Measurements from ENCODE around the gene ZNF697. TPM values are rescaled to one million over a fixed set of nuclear protein-coding genes. Genes with fewer than 3 reads are reported as not detected.

Gene ZNF697
- total RNA-seq, 1 experiment from 2014 or later: 17.4 TPM

DNA sequence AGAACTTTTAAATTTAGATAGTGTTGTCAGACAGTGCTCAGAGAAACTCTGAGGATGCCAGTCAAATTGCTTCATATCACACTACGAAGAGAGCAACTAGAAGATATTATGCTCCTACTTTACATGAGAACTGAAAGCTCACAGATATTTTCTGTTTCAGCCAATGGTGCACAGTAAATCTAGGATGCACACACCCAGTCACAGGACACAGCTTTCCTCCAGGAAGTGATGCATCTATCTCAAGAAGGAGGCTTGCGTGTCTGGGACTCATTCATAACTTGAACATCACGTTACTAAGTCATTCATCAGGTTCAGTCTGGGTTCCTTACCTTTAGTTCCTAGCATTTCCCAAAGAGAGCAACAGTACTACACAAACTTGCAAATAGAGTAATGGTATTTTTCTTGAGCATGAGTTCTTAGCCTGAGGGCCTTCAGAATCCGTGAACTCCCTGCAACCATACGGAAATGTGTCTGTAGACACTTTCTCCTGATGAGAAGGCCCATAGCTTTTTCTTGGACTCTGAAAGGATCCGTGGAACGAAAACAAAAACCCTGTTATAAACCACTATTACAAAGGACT is 12.2 kb downstream of the ZNF697 start:
- no peak overlapping the region for H2BK12ac ChIP-seq (ENCODE audit: insufficient read length, low read depth, low read length)
- H3K4me1 Mint-ChIP-seq: peaks cover 17 to 19% of the 10 kb centered on the region in 2 experiments
- H3K27me3 ChIP-seq (ENCODE audit: insufficient read depth, low read length): no peaks in the 10 kb centered on the region
- H3T11ph ChIP-seq (ENCODE audit: low read length): no peak overlapping the region
- peaks cover 8% of the 10 kb centered on the region; the same call in 1 of the 2 replicates for H3K4me1 ChIP-seq (ENCODE audit: insufficient read depth, low read length)
- H2AK5ac ChIP-seq (ENCODE audit: insufficient read length, low read length): no peak overlapping the region
- no peak overlapping the region for H2BK15ac ChIP-seq (ENCODE audit: low read depth, low read length)
- H3K36me3 Mint-ChIP-seq (ENCODE audit: insufficient read depth in 1 of 3, low read depth in 3 of 3): peaks cover 0 to 2% (median 0%) of the 10 kb centered on the region in 3 experiments; a peak in 1 of 7 replicates
- no peak overlapping the region for H3K18ac ChIP-seq (ENCODE audit: insufficient read length, low read depth, low read length)
- no peak for DNase-seq
- H2AFZ ChIP-seq (ENCODE audit: low read length): no peak overlapping the region
- H2BK5ac ChIP-seq (ENCODE audit: insufficient read length, low read length): no peak overlapping the region
- peaks cover 6% of the 10 kb centered on the region; the same call in 1 of the 2 replicates for H3K79me2 ChIP-seq (ENCODE audit: insufficient read depth, low read length)
- no peaks in the 10 kb centered on the region for H3K79me1 ChIP-seq (ENCODE audit: insufficient read depth, low read depth, low read length, poor library complexity, severe bottlenecking)
- no peak overlapping the region for H3K56ac ChIP-seq (ENCODE audit: insufficient read length, low read depth, low read length)
- no peak overlapping the region for H4K5ac ChIP-seq (ENCODE audit: insufficient read length, low read depth, low read length)
- no peaks in the 10 kb centered on the region for H3K9me3 ChIP-seq (ENCODE audit: control insufficient read depth, low read depth, low read length)
- no peak overlapping the region for H4K8ac ChIP-seq (replicated peaks; ENCODE audit: insufficient read length, low read depth, low read length)
- no peak overlapping the region for H3K4me3 Mint-ChIP-seq
- no peak overlapping the region for H3K9ac ChIP-seq (ENCODE audit: extremely low read depth, insufficient read length, low read length)
- H3K23ac ChIP-seq (ENCODE audit: insufficient read length, low read depth, low read length): no peak overlapping the region
- peaks cover 2% of the 10 kb centered on the region for H4K20me1 ChIP-seq (ENCODE audit: control insufficient read depth, insufficient read depth, insufficient read length)
- no peak overlapping the region for H3K27ac Mint-ChIP-seq
- no peaks in the 10 kb centered on the region for H3K9me3 Mint-ChIP-seq
- no peaks in the 10 kb centered on the region for H3K23me2 ChIP-seq (ENCODE audit: insufficient read length, low read depth, low read length, poor library complexity, severe bottlenecking)
- WGBS (ENCODE audit: extremely low coverage, insufficient read length, low lambda C conversion rate): no CpG with 5 or more reads among the region's 7 CpGs
- no peak overlapping the region for H2BK20ac ChIP-seq (ENCODE audit: low read depth, low read length, poor library complexity, severe bottlenecking)
- TF ChIP-seq CTCF (conservative IDR thresholded peaks at IDR 0.05): no peak
- no peak overlapping the region for H4K91ac ChIP-seq (ENCODE audit: insufficient read length, low read depth, low read length)
- no peaks in the 10 kb centered on the region for H3K27me3 Mint-ChIP-seq (ENCODE audit: low read depth)
- H3K4ac ChIP-seq (ENCODE audit: low read depth, low read length): no peak overlapping the region
- H3K14ac ChIP-seq (ENCODE audit: insufficient read depth, low read length): no peak overlapping the region
- H2BK120ac ChIP-seq (ENCODE audit: low read depth, low read length, poor library complexity, severe bottlenecking): no peak overlapping the region
- no peak overlapping the region for H3K27ac ChIP-seq (ENCODE audit: insufficient read length, low read depth, low read length)
- no peak overlapping the region for H3K4me2 ChIP-seq (ENCODE audit: insufficient read depth, insufficient read length, low read length)

Data from H9 (cell line).